ENCODE results near the gene PRCP.
"Not testable (repeated sequence)": the region's sequence is repeated elsewhere in the genome, so short reads cannot be mapped to it uniquely, and the experiment has no call there.

PRCP gene

DNA sequence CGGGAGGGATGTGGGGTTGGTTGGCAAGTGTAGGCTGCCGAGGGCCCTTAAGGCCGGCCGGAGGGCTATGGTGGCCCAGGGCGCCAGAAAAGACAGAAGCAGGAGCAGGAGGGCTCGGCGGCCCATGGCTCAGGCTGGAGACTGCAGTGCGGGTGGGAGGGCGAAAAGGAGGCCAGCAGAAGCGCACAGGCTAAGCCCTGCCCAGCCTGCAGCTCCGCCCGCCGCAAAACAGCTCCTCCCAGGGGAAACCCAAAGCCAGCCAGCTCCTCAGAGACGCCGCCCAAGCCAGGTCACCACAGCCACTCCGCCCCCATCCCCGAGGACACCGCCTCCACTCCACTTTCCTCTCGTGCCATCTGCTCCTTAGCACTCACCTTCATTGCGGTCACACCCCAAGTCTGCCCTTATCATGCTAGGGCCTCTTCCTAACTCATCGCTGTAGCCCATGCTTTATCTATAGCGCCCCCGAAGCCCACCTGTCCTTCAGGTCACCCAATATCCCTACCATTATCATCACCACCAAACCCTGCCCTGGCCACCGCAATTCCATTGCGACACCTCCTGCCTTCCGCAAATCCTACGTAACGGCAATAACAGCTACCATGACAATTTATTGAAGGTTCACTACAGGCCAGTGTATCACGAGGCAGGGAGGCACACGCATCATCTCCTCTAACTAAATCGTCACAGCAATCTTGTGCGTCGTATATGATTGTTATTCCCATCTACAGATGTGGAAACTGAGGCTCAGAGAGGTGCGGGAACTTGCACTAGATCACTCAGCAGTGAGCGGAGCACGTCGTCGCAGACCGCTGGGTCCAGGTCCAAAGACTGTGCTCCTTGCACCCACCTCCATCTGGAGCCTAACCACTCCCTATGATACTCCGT is at the start of gene PRCP:
Gene PRCP (minus strand): TSS at position 154 of the 888 bp plus-strand sequence. CDS start 28 bp downstream, at position 126.
- Histone ChIP-seq H3K27me3 (ENCODE audit: insufficient read depth, insufficient read length) (no peaks in the 10 kb centered on the region), H3K9ac (ENCODE audit: insufficient read length, low read depth) (peak within 1 kb of the TSS; percentile 88), H3K36me3 (ENCODE audit: insufficient read depth, insufficient read length, low read length) (no peaks in the 10 kb centered on the region), H3K9me3 (ENCODE audit: insufficient read depth, low read length) (no peaks in the 10 kb centered on the region), H3K4me1 (ENCODE audit: insufficient read depth, insufficient read length) (no peaks in the 10 kb centered on the region), H3K4me3 (ENCODE audit: insufficient read length, low read depth) (peak within 1 kb of the TSS; percentile 81)
- TF ChIP-seq ZNF274 (IDR thresholded peaks at IDR 0.05; ENCODE audit: low read depth, low read length): no peak
- TF ChIP-seq YY1 (IDR thresholded peaks at IDR 0.05; ENCODE audit: insufficient read depth, insufficient read length): no peak
- no peak for TF ChIP-seq SUZ12 (IDR thresholded peaks at IDR 0.05; ENCODE audit: extremely low read depth, insufficient read depth, insufficient read length)
- DNase-seq (ENCODE audit: low read depth, low spot score): peak; percentile 76

DNA sequence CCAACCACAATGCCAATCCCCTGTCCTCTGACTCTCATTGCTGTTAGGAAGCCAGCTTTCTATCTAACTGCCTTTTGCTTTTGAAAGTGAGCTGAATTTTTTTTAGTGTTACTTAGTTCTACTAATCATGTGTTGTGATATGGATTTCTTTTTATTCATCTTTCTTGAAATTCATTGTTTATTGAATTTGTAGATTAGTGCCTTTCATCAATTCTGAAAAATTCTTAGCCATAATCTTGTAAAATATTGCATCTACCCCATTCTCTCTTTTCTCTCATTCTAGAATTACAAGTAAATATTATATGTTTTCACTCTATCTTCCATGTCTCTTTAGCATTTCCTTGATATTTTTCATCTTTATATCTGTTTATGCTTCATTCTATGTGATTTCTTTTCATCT is 49.1 kb upstream of the PRCP start:
- no peak overlapping the region for H3K9ac ChIP-seq (ENCODE audit: insufficient read length, low read depth)
- no peaks in the 10 kb centered on the region for H3K36me3 ChIP-seq (ENCODE audit: insufficient read depth, insufficient read length, low read length)
- no peak for DNase-seq (ENCODE audit: low read depth, low spot score)
- TF ChIP-seq YY1 (IDR thresholded peaks at IDR 0.05; ENCODE audit: insufficient read depth, insufficient read length) (no peak), ZNF274 (IDR thresholded peaks at IDR 0.05; ENCODE audit: low read depth, low read length) (no peak), SUZ12 (IDR thresholded peaks at IDR 0.05; ENCODE audit: extremely low read depth, insufficient read depth, insufficient read length) (no peak)
- no peak overlapping the region for H3K4me3 ChIP-seq (ENCODE audit: insufficient read length, low read depth)
- H3K27me3 ChIP-seq (ENCODE audit: insufficient read depth, insufficient read length): no peaks in the 10 kb centered on the region
- no peaks in the 10 kb centered on the region for H3K9me3 ChIP-seq (ENCODE audit: insufficient read depth, low read length)
- no peaks in the 10 kb centered on the region for H3K4me1 ChIP-seq (ENCODE audit: insufficient read depth, insufficient read length)

DNA sequence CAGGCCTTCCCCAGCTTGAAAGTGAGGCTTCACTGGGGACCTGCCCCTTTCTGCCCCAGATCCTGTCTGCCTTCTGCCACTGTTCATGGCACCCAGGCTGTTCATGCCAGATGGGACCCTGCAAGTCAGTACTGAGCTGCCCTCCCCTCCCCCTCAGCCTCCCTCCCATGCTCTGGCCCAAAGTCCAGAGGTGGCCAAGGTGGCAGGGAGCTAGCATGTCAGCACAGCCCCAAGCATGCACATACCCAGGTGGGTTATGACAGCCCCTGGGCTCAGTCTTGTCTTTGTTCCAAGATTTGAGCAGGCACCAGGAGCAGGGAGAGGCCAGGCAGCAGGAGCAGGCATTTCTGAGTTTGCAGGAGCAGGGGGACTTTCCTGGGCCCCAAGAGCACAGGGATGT is 45.5 kb upstream of the PRCP start:
- DNase-seq (ENCODE audit: low read depth, low spot score): no peak
- Histone ChIP-seq H3K4me3 (ENCODE audit: insufficient read length, low read depth) (no peak overlapping the region), H3K27me3 (ENCODE audit: insufficient read depth, insufficient read length) (no peaks in the 10 kb centered on the region), H3K36me3 (ENCODE audit: insufficient read depth, insufficient read length, low read length) (no peaks in the 10 kb centered on the region), H3K9ac (ENCODE audit: insufficient read length, low read depth) (no peak overlapping the region), H3K4me1 (ENCODE audit: insufficient read depth, insufficient read length) (peaks cover 2% of the 10 kb centered on the region), H3K9me3 (ENCODE audit: insufficient read depth, low read length) (0 out of 2 replicates have a peak, but pooled peaks cover 7% of the 10 kb centered on the region)
- TF ChIP-seq ZNF274 (IDR thresholded peaks at IDR 0.05; ENCODE audit: low read depth, low read length): no peak
- TF ChIP-seq YY1 (IDR thresholded peaks at IDR 0.05; ENCODE audit: insufficient read depth, insufficient read length): no peak
- no peak for TF ChIP-seq SUZ12 (IDR thresholded peaks at IDR 0.05; ENCODE audit: extremely low read depth, insufficient read depth, insufficient read length)

DNA sequence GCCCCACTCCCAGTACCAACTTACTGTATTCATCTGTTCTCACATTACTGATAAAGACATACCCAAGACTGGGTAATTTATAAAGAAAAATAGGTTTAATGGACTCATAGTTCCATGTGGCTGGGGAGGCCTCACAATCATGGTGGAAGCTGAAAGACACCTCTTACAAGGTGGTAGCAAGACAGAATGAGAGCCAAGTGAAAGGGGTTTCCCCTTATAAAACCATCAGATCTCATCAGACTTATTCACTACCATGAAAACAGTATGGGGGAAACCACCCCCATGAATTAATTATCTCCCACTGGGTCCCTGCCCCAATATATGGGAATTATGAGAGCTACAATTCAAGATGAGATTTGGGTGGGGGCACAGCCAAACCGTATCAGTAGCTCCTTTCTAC is 44.8 kb upstream of the PRCP start:
- H3K27me3 ChIP-seq (ENCODE audit: insufficient read depth, insufficient read length); H3K9ac ChIP-seq (ENCODE audit: insufficient read length, low read depth); H3K36me3 ChIP-seq (ENCODE audit: insufficient read depth, insufficient read length, low read length); H3K4me3 ChIP-seq (ENCODE audit: insufficient read length, low read depth); DNase-seq (ENCODE audit: low read depth, low spot score); H3K9me3 ChIP-seq (ENCODE audit: insufficient read depth, low read length); H3K4me1 ChIP-seq (ENCODE audit: insufficient read depth, insufficient read length): not testable (repeated sequence)

DNA sequence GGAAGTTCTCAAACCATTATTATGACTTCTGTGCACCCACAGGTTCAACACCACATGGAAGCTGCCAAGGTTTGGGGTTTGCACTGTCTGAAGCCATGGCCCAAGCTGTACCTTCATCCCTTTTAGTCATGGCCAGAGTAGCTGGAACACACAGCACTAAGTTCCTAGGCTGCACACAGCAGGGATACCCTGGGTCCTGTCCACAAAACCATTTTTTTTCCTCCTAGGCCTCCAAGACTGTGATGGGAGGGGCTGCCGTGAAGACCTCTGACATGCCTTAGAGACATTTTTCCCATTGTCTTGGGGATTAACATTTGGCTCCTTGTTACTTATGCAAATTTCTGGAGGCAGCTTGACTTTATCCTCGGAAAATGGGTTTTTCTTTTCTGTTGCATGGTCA is 44.0 kb upstream of the PRCP start:
- H3K4me1 ChIP-seq (ENCODE audit: insufficient read depth, insufficient read length): peaks cover 2% of the 10 kb centered on the region
- H3K27me3 ChIP-seq (ENCODE audit: insufficient read depth, insufficient read length): no peaks in the 10 kb centered on the region
- TF ChIP-seq ZNF274 (IDR thresholded peaks at IDR 0.05; ENCODE audit: low read depth, low read length): no peak
- no peak for TF ChIP-seq SUZ12 (IDR thresholded peaks at IDR 0.05; ENCODE audit: extremely low read depth, insufficient read depth, insufficient read length)
- TF ChIP-seq YY1 (IDR thresholded peaks at IDR 0.05; ENCODE audit: insufficient read depth, insufficient read length): no peak
- 0 out of 2 replicates have a peak, but pooled peaks cover 7% of the 10 kb centered on the region for H3K9me3 ChIP-seq (ENCODE audit: insufficient read depth, low read length)
- DNase-seq (ENCODE audit: low read depth, low spot score): peak; percentile 39
- no peaks in the 10 kb centered on the region for H3K36me3 ChIP-seq (ENCODE audit: insufficient read depth, insufficient read length, low read length)
- no peak overlapping the region for H3K4me3 ChIP-seq (ENCODE audit: insufficient read length, low read depth)
- H3K9ac ChIP-seq (ENCODE audit: insufficient read length, low read depth): no peak overlapping the region

DNA sequence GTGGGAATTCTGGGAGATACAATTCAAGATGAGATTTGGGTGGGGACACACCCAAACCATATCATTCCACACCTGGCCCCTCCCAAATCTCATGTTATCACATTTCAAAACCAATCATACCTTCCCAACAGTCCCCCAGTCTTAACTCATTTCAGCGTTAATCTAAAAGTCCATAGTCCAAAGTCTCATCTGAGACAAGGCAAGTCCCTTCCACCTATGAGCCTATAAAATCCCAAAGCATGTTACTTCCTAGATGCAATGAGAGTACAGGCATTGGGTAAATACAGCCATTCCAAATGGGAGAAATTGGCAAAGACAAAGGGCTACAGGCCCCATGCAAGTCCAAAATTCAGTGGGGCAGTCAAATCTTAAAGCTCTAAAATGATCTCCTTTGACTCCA is 43.2 kb upstream of the PRCP start:
- not testable (repeated sequence) for H3K4me3 ChIP-seq (ENCODE audit: insufficient read length, low read depth); H3K9me3 ChIP-seq (ENCODE audit: insufficient read depth, low read length); H3K9ac ChIP-seq (ENCODE audit: insufficient read length, low read depth); H3K27me3 ChIP-seq (ENCODE audit: insufficient read depth, insufficient read length); H3K36me3 ChIP-seq (ENCODE audit: insufficient read depth, insufficient read length, low read length); H3K4me1 ChIP-seq (ENCODE audit: insufficient read depth, insufficient read length); DNase-seq (ENCODE audit: low read depth, low spot score)

DNA sequence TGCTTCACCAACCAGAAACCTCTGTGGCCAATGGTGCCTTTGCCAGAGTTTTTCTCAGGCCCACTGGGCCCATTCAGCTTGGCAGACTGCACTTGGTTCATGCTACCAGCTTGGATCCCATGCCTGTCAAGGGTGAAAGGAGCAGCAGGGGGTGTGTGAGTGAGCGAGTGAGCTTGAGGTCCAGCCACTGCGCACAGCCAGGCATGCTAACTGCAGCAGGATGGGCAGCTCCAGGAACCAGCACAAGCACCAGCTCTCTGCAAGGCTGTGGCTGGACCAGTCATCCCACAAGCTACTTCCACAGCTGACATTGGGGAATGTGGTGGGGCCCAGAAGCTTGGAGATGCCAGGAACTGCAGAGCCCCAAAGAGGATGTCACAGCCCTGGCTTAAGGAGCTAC is 42.1 kb upstream of the PRCP start:
- Histone ChIP-seq H3K27me3 (ENCODE audit: insufficient read depth, insufficient read length) (no peaks in the 10 kb centered on the region), H3K9ac (ENCODE audit: insufficient read length, low read depth) (no peak overlapping the region), H3K36me3 (ENCODE audit: insufficient read depth, insufficient read length, low read length) (no peaks in the 10 kb centered on the region), H3K4me3 (ENCODE audit: insufficient read length, low read depth) (no peak overlapping the region), H3K9me3 (ENCODE audit: insufficient read depth, low read length) (0 out of 2 replicates have a peak, but pooled peaks cover 7% of the 10 kb centered on the region), H3K4me1 (ENCODE audit: insufficient read depth, insufficient read length) (peaks cover 2% of the 10 kb centered on the region)
- DNase-seq (ENCODE audit: low read depth, low spot score): no peak
- TF ChIP-seq YY1 (IDR thresholded peaks at IDR 0.05; ENCODE audit: insufficient read depth, insufficient read length): no peak
- no peak for TF ChIP-seq SUZ12 (IDR thresholded peaks at IDR 0.05; ENCODE audit: extremely low read depth, insufficient read depth, insufficient read length)
- no peak for TF ChIP-seq ZNF274 (IDR thresholded peaks at IDR 0.05; ENCODE audit: low read depth, low read length)

Data from NT2/D1 (cell line).